H1 (cell line): ENCODE results near the gene ARMC7. TPM values are rescaled to one million over a fixed set of nuclear protein-coding genes. Genes with fewer than 3 reads are reported as not detected.

Experiments
- CTCF ChIA-PET: fragments of 300-600 bp; sonication (Branson Sonifier 250); formaldehyde crosslinking; loops from one replicate; lab custom pipeline; 2021; ENCODE audit not compliant: partially characterized antibody; lab: Charles Lee
- POLR2A ChIA-PET: fragments of 300-600 bp; sonication (Branson Sonifier 250); formaldehyde crosslinking; loops from one replicate; lab custom pipeline; 2021; ENCODE audit warnings: inconsistent platforms; ENCODE audit not compliant: partially characterized antibody; lab: Charles Lee
- DNase-seq, 2 experiments: peaks; one replicate each; pipeline versions ENCODE4 v3.0.0 to v3.0.0-alpha.2; 2010 to 2022; ENCODE audit warnings: low spot score in 2 of 2, low read depth in 1 of 2, mixed read lengths in 1 of 2
- FAIRE-seq: peaks from 2 replicates; lab custom pipeline; 2011; peaks lifted over from hg19 to GRCh38; lab: Jason Lieb, UNC
- H2AFZ ChIP-seq: 2 replicates; pipeline ENCODE4 v1.8.1; 2012; ENCODE audit warnings: low read length, inconsistent platforms
- H2AK5ac ChIP-seq: 2 replicates; pipeline ENCODE4 v1.6.1; 2013; ENCODE audit warnings: low read depth, low read length
- H2BK120ac ChIP-seq: replicated peaks from 2 replicates; pipeline ENCODE3; 2013; ENCODE audit warnings: low read depth, low read length, inconsistent platforms
- H2BK12ac ChIP-seq: 2 replicates; pipeline ENCODE4 v1.6.1; 2013; ENCODE audit warnings: low read depth, low read length
- H2BK15ac ChIP-seq: 2 replicates; pipeline ENCODE4 v1.6.1; 2013; ENCODE audit warnings: low read length
- H2BK20ac ChIP-seq: 2 replicates; pipeline ENCODE4 v1.6.1; 2013; ENCODE audit warnings: low read length
- H2BK5ac ChIP-seq: 2 replicates; pipeline ENCODE4 v1.6.1; 2013; ENCODE audit warnings: low read depth, low read length
- H3K14ac ChIP-seq: 2 replicates; pipeline ENCODE4 v1.6.1; 2013; ENCODE audit warnings: inconsistent platforms; ENCODE audit not compliant: insufficient read length
- H3K18ac ChIP-seq: 2 replicates; pipeline ENCODE4 v1.6.1; 2013; ENCODE audit warnings: low read length; ENCODE audit errors: extremely low read depth
- H3K23ac ChIP-seq: 2 replicates; pipeline ENCODE4 v1.6.1; 2013; ENCODE audit warnings: inconsistent platforms; ENCODE audit not compliant: insufficient read length
- H3K23me2 ChIP-seq: 2 replicates; pipeline ENCODE4 v1.6.1; 2013; ENCODE audit warnings: low read depth, low read length
- H3K27ac ChIP-seq: 2 replicates; pipeline ENCODE4 v1.6.1; 2011; ENCODE audit warnings: low read depth, low read length, inconsistent platforms
- H3K27me3 ChIP-seq, 4 experiments: replicated peaks in 1 of 4; 1 replicate in 1 of 4; 2 replicates in 3 of 4; pipeline versions ENCODE4 v1.6.1 to v1.8.1; 2011 to 2013; ENCODE audit warnings: low read length in 3 of 4, mild to moderate bottlenecking in 3 of 4, inconsistent platforms in 2 of 4, mixed read lengths in 2 of 4, moderate library complexity in 1 of 4; ENCODE audit not compliant: control insufficient read depth in 3 of 4, insufficient read depth in 3 of 4; ENCODE audit errors: extremely low read depth in 1 of 4
- H3K36me3 ChIP-seq, 4 experiments: 2 replicates each; pipeline versions ENCODE4 v1.6.1 to v1.8.1; 2011 to 2013; ENCODE audit warnings: mild to moderate bottlenecking in 4 of 4, low read length in 3 of 4, moderate library complexity in 2 of 4, control low read depth in 1 of 4, inconsistent platforms in 1 of 4; ENCODE audit not compliant: insufficient read depth in 4 of 4, control insufficient read depth in 2 of 4
- H3K4ac ChIP-seq: replicated peaks from 2 replicates; pipeline ENCODE3; 2013; ENCODE audit warnings: low read length, low read depth, mixed read lengths, inconsistent platforms; ENCODE audit not compliant: insufficient read length
- H3K4me1 ChIP-seq, 4 experiments: replicated peaks in 1 of 4; 1 replicate in 1 of 4; 2 replicates in 3 of 4; pipeline versions ENCODE4 v1.6.1 to v1.8.1; 2011 to 2013; ENCODE audit warnings: low read length in 3 of 4, inconsistent platforms in 2 of 4, mixed read lengths in 1 of 4; ENCODE audit not compliant: insufficient read depth in 4 of 4, control insufficient read depth in 3 of 4
- H3K4me2 ChIP-seq, 2 experiments: 2 replicates each; pipeline versions ENCODE4 v1.6.1 to v1.8.1; 2011 to 2013; ENCODE audit warnings: low read depth in 2 of 2, low read length in 2 of 2, control low read depth in 1 of 2, inconsistent platforms in 1 of 2, mild to moderate bottlenecking in 1 of 2; ENCODE audit not compliant: insufficient read depth in 1 of 2
- H3K4me3 ChIP-seq, 4 experiments: fragments of 200-600, 300-600 bp in 1 of 4; sonication (generic), shearing (Covaris generic), sonication (Bioruptor Twin) in 1 of 4; 2 replicates each; pipeline versions ENCODE4 v1.5.1 to v1.8.1; 2011 to 2016; ENCODE audit warnings: low read length in 4 of 4, low read depth in 3 of 4, control low read depth in 2 of 4, inconsistent platforms in 2 of 4, mild to moderate bottlenecking in 2 of 4, mixed read lengths in 1 of 4, moderate library complexity in 1 of 4; ENCODE audit not compliant: insufficient read depth in 2 of 4; ENCODE audit errors: extremely low read depth in 1 of 4
- H3K56ac ChIP-seq: replicated peaks from 2 replicates; pipeline ENCODE3; 2013; ENCODE audit warnings: low read depth, mild to moderate bottlenecking, mixed read lengths, low read length, inconsistent platforms; ENCODE audit not compliant: insufficient read length
- H3K79me1 ChIP-seq: 2 replicates; pipeline ENCODE4 v1.6.1; 2013; ENCODE audit warnings: low read depth, low read length, control low read depth
- H3K79me2 ChIP-seq, 2 experiments: 2 replicates each; pipeline versions ENCODE4 v1.6.1 to v1.8.1; 2012 to 2013; ENCODE audit warnings: low read length in 2 of 2, mild to moderate bottlenecking in 2 of 2, inconsistent platforms in 1 of 2; ENCODE audit not compliant: insufficient read depth in 2 of 2, control insufficient read depth in 1 of 2
- H3K9ac ChIP-seq, 4 experiments: replicated peaks in 1 of 4; 1 replicate in 1 of 4; 2 replicates in 3 of 4; pipeline versions ENCODE4 v1.6.1 to v1.8.1; 2011 to 2013; ENCODE audit warnings: low read depth in 3 of 4, low read length in 3 of 4, control low read depth in 2 of 4, mild to moderate bottlenecking in 2 of 4, moderate library complexity in 2 of 4, inconsistent platforms in 1 of 4; ENCODE audit errors: extremely low read depth in 1 of 4
- H3K9me3 ChIP-seq, 2 experiments: 2 replicates each; pipeline versions ENCODE4 v1.6.1 to v1.8.1; 2012 to 2013; ENCODE audit warnings: mild to moderate bottlenecking in 2 of 2, moderate library complexity in 2 of 2, control low read depth in 1 of 2, inconsistent platforms in 1 of 2, low read depth in 1 of 2, low read length in 1 of 2, mixed read lengths in 1 of 2; ENCODE audit not compliant: insufficient read depth in 2 of 2
- H4K20me1 ChIP-seq, 2 experiments: replicated peaks in 1 of 2; 2 replicates each; pipeline versions ENCODE3 to v1.8.1; 2011 to 2013; ENCODE audit warnings: inconsistent platforms in 2 of 2, low read length in 2 of 2, mild to moderate bottlenecking in 1 of 2; ENCODE audit not compliant: insufficient read depth in 2 of 2, control insufficient read depth in 1 of 2
- H4K5ac ChIP-seq: 2 replicates; pipeline ENCODE4 v1.6.1; 2013; ENCODE audit warnings: low read length, low read depth, mixed read lengths, inconsistent platforms; ENCODE audit not compliant: insufficient read length
- H4K8ac ChIP-seq: 2 replicates; pipeline ENCODE4 v1.8.0; 2013; ENCODE audit warnings: mild to moderate bottlenecking, moderate library complexity, low read length, inconsistent platforms; ENCODE audit not compliant: insufficient read depth; ENCODE audit errors: extremely low read depth
- H4K91ac ChIP-seq: replicated peaks from 2 replicates; pipeline ENCODE3; 2013; ENCODE audit warnings: low read length, mixed read lengths, inconsistent platforms; ENCODE audit not compliant: insufficient read length
- CEBPB ChIP-seq: IDR thresholded peaks from 2 replicates; pipeline ENCODE4 v1.6.1; 2012; ENCODE audit warnings: low read depth, low read length
- CHD2 ChIP-seq: IDR thresholded peaks from 2 replicates; pipeline ENCODE4 v1.6.1; 2012; ENCODE audit warnings: low read length, improper control_type of control experiment
- FOSL1 ChIP-seq: IDR thresholded peaks from 2 replicates; pipeline ENCODE4 v1.6.1; 2011; ENCODE audit warnings: mild to moderate bottlenecking, low read depth, low read length, moderate library complexity; ENCODE audit not compliant: insufficient read depth
- GTF2F1 ChIP-seq: IDR thresholded peaks from 2 replicates; pipeline ENCODE4 v1.6.1; 2012; ENCODE audit warnings: low read depth, low read length, improper control_type of control experiment, borderline replicate concordance
- HDAC2 ChIP-seq, 2 experiments: fragments of 300-600 bp in 1 of 2; sonication (generic) in 1 of 2; IDR thresholded peaks; 2 replicates each; pipeline ENCODE4 v1.6.1; 2011 to 2012; ENCODE audit warnings: low read depth in 2 of 2, low read length in 2 of 2, mild to moderate bottlenecking in 2 of 2, moderate library complexity in 2 of 2, borderline replicate concordance in 1 of 2, inconsistent platforms in 1 of 2
- HDAC6 ChIP-seq: IDR thresholded peaks from one replicate; pipeline ENCODE4 v1.7.1; 2012; ENCODE audit warnings: low read depth, mild to moderate bottlenecking, inconsistent platforms, low read length, moderate library complexity
- POLR2A ChIP-seq, 2 experiments: IDR thresholded peaks; 1 replicate in 1 of 2; 2 replicates in 1 of 2; pipeline ENCODE4 v1.6.1; 2011; ENCODE audit warnings: low read depth in 2 of 2, low read length in 2 of 2, mild to moderate bottlenecking in 2 of 2; ENCODE audit errors: control extremely low read depth in 1 of 2
- RAD21 ChIP-seq, 2 experiments: IDR thresholded peaks in 1 of 2; conservative IDR thresholded peaks in 1 of 2; 2 replicates each; pipeline ENCODE4 v1.6.1; 2011; ENCODE audit warnings: low read depth in 2 of 2, low read length in 2 of 2, improper control_type of control experiment in 1 of 2, inconsistent platforms in 1 of 2, mild to moderate bottlenecking in 1 of 2, moderate library complexity in 1 of 2
- SP2 ChIP-seq: IDR thresholded peaks from 2 replicates; pipeline ENCODE4 v1.6.1; 2012; ENCODE audit warnings: mild to moderate bottlenecking, low read length, inconsistent platforms
- SP4 ChIP-seq: IDR thresholded peaks from 2 replicates; pipeline ENCODE4 v1.6.1; 2012; ENCODE audit warnings: low read length, inconsistent platforms
- YY1 ChIP-seq: IDR thresholded peaks from 2 replicates; pipeline ENCODE4 v1.6.1; 2011; ENCODE audit warnings: low read depth, mild to moderate bottlenecking, low read length
- WGBS, 2 experiments: shearing (Covaris generic) in 1 of 2; methylation state at CpG; one replicate each; pipeline versions ENCODE4 v1.1.6 to v1.1.7; 2013 to 2015; ENCODE audit warnings: low lambda C conversion rate in 2 of 2, mixed read lengths in 2 of 2, inconsistent platforms in 1 of 2, low coverage in 1 of 2, missing lambda C conversion rate in 1 of 2; ENCODE audit not compliant: insufficient replicate concordance in 2 of 2, insufficient coverage in 1 of 2, insufficient read length in 1 of 2; ENCODE audit errors: extremely low coverage in 1 of 2, missing lambda C conversion rate in 1 of 2; 5-methylcytosine and 5-hydroxymethylcytosine counted together
- polyA plus RNA-seq, 7 experiments: library from polyadenylated mRNA; depleted of rRNA in 3 of 7; stranded (reverse) in 5 of 7; unstranded in 2 of 7; fragments of >200 nt in 5 of 7; fragments of 200-250 nt in 2 of 7; gene quantifications; 1 replicate in 5 of 7; 2 replicates in 1 of 7; 4 replicates in 1 of 7; pipeline versions ENCODE4 v1.2.1 to v1.2.3, GENCODE V29; 2011 to 2013; ENCODE audit warnings: missing spikeins in 2 of 7, mixed read lengths in 2 of 7
- total RNA-seq: library from RNA; stranded (reverse); fragmentation: NEBNext Ultra II Directional; extraction: Animal tissue kit (Norgen Biotek cat#: 25700); gene quantifications from 2 replicates; pipeline ENCODE4 v1.2.1, GENCODE V29; 2021

The ARMC7 gene
- total and polyA plus RNA-seq, 2 of the 8 experiments (the other 6 are each of a cell fraction or from before 2014, with no cell fraction given), result 9.8 to 13.6 TPM

DNA sequence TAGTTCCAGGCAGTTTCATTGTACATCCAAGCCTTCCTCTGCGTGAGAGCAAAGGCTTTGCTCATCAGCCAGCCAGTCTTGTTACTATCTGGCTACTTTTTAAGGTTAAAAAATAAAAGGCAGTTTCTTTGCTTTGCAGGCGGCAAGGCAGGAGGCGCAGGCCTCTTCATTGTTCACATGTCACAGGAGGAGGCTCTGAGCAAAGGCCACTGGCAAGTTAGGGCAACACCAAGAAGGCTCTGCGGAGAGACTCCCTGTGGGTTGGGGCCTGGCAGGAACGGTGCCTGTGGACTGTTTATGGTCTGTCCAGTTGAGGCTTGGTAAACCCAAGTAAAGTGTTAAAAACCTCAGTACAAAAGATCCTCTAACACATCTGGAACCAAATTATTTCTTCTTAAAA is 25.7 kb downstream of the ARMC7 start:
- Histone ChIP-seq H3K23ac (no peak overlapping the region), H3K56ac (no peak overlapping the region), H2AK5ac (no peak overlapping the region), H2BK5ac (no peak overlapping the region), H4K20me1 (peaks cover 0 to 2% of the 10 kb centered on the region in 2 experiments)
- TF ChIP-seq YY1 (no peak), HDAC6 (no peak), GTF2F1 (no peak), CEBPB (no peak), FOSL1 (no peak), RAD21 (IDR thresholded peaks at IDR 0.05 in 1 of 2, conservative IDR thresholded peaks at IDR 0.05 in 1 of 2; ENCODE audit: low read depth in 2 of 2, low read length in 2 of 2) (no peak), POLR2A (IDR thresholded peaks at IDR 0.05; ENCODE audit: control extremely low read depth in 1 of 2, low read depth in 2 of 2, low read length in 2 of 2) (no peak), CHD2 (no peak), SP2 (no peak), HDAC2 (IDR thresholded peaks at IDR 0.05; ENCODE audit: borderline replicate concordance in 1 of 2, low read depth in 2 of 2, low read length in 2 of 2) (no peak), SP4 (no peak)
- TF ChIP-seq, all 59 proteins: peak for 0
- POLR2A ChIA-PET, result interaction anchor here (0.7 to 13.9 kb wide), 7 partner anchors 10 to 44 kb away, joined by 3 to 134 read pairs (median 10); partner anchors contain the start of genes ARMC7 and JPT1
- no peak overlapping the region for H2AFZ ChIP-seq
- no peak overlapping the region for H4K8ac ChIP-seq
- no peaks in the 10 kb centered on the region for H3K27me3 ChIP-seq
- DNase-seq, result no peak
- CTCF ChIA-PET, result interaction anchor here (0.6 to 2.3 kb wide), 4 partner anchors 30 to 275 kb away, joined by 3 to 7 read pairs (median 3); no protein-coding TSS in a partner anchor
- no peak overlapping the region for H3K27ac ChIP-seq
- no peak overlapping the region for H4K91ac ChIP-seq
- peaks cover 0 to 3% of the 10 kb centered on the region in 2 experiments; a peak in 1 of 4 replicates for H3K79me2 ChIP-seq
- H3K18ac ChIP-seq, result no peak overlapping the region
- no peak overlapping the region for H2BK120ac ChIP-seq
- H3K36me3 ChIP-seq, result peaks cover 2 to 48% (median 17%) of the 10 kb centered on the region in 4 experiments; a peak in 7 of 8 replicates
- H3K9me3 ChIP-seq, result no peaks in the 10 kb centered on the region
- 98% methylated on average over 5 of the region's 5 CpGs; no CpG with 5 or more reads in 1 of the 2 experiments for WGBS, 2 experiments
- H4K5ac ChIP-seq, result no peak overlapping the region
- peaks cover 0 to 2% (median under 1%) of the 10 kb centered on the region in 4 experiments; a peak in 5 of 7 replicates for H3K4me1 ChIP-seq
- H2BK15ac ChIP-seq, result no peak overlapping the region
- H3K4me3 ChIP-seq, result no peak overlapping the region
- no peak overlapping the region for H3K4ac ChIP-seq
- H3K9ac ChIP-seq, result no peak overlapping the region
- H3K4me2 ChIP-seq, result no peak overlapping the region
- H3K14ac ChIP-seq, result no peak overlapping the region
- H2BK20ac ChIP-seq, result no peak overlapping the region
- H2BK12ac ChIP-seq, result no peak overlapping the region
- no peaks in the 10 kb centered on the region for H3K79me1 ChIP-seq
- peaks cover 3% of the 10 kb centered on the region; the same call in 1 of the 2 replicates for H3K23me2 ChIP-seq
- FAIRE-seq, result no peak
